OCI-LY7 (cell line): ENCODE results near the gene KRT28. TPM values are rescaled to one million over a fixed set of nuclear protein-coding genes. Genes with fewer than 3 reads are reported as not detected.

ENCODE experiments used
- BruUV-seq: library from RNA; stranded (reverse); fragments of 400-500 nt; replicated peaks from 2 replicates; lab custom pipeline; 2021; lab: Mats Ljungman, UMichigan
- CTCF ChIA-PET: fragments of 300-600 bp; sonication (Branson Sonifier 250); formaldehyde crosslinking; loops from one replicate; lab custom pipeline; 2022; ENCODE audit warnings: antibody characterized with exemption; ENCODE audit not compliant: unreplicated experiment; lab: Charles Lee
- POLR2A ChIA-PET: fragments of 300-600 bp; sonication (Branson Sonifier 250); formaldehyde crosslinking; loops from one replicate; lab custom pipeline; 2022; ENCODE audit warnings: antibody characterized with exemption; lab: Charles Lee
- DNase-seq: peaks from one replicate; pipeline ENCODE4 v3.0.0-alpha.2; 2015; ENCODE audit warnings: low spot score
- H2AFZ ChIP-seq: fragments of 200-600 bp; sonication (generic), shearing (Covaris generic); 2 replicates; pipeline ENCODE4 v1.6.1; 2014; ENCODE audit warnings: mild to moderate bottlenecking, antibody characterized with exemption, low read length, moderate library complexity
- H3K27ac ChIP-seq: fragments of 200-600 bp; sonication (generic); 2 replicates; pipeline ENCODE4 v1.5.1; 2014; ENCODE audit warnings: mixed run types, low read depth, mild to moderate bottlenecking, moderate library complexity, low read length, inconsistent platforms; ENCODE audit not compliant: poor library complexity, severe bottlenecking
- H3K36me3 ChIP-seq: fragments of 200-600 bp; sonication (generic); 2 replicates; pipeline ENCODE4 v1.6.1; 2014; ENCODE audit warnings: mild to moderate bottlenecking, antibody characterized with exemption, low read length, moderate library complexity, mixed read lengths; ENCODE audit not compliant: insufficient read depth
- H3K4me1 ChIP-seq: fragments of 200-600 bp; sonication (generic); 2 replicates; pipeline ENCODE4 v1.5.1; 2014; ENCODE audit warnings: mild to moderate bottlenecking, low read length; ENCODE audit not compliant: insufficient read depth, poor library complexity, severe bottlenecking
- H3K4me2 ChIP-seq: fragments of 200-600 bp; sonication (generic); 2 replicates; pipeline ENCODE4 v1.6.1; 2014; ENCODE audit warnings: mild to moderate bottlenecking, low read length
- H3K4me3 ChIP-seq: fragments of 200-600 bp; sonication (generic); 2 replicates; pipeline ENCODE4 v1.5.1; 2014; ENCODE audit warnings: mild to moderate bottlenecking, low read depth, low read length; ENCODE audit not compliant: poor library complexity, severe bottlenecking
- H3K79me2 ChIP-seq: fragments of 200-600 bp; sonication (generic); 2 replicates; pipeline ENCODE4 v1.6.1; 2016; ENCODE audit warnings: low read depth, mild to moderate bottlenecking, low read length, moderate library complexity, mixed read lengths; ENCODE audit not compliant: insufficient read depth
- H3K9me2 ChIP-seq: fragments of 200-600 bp; sonication (generic); 2 replicates; pipeline ENCODE4 v1.6.1; 2016; ENCODE audit warnings: mild to moderate bottlenecking, low read length, mixed read lengths; ENCODE audit not compliant: insufficient read depth
- H3K9me3 ChIP-seq: fragments of 200-600 bp; sonication (generic); 2 replicates; pipeline ENCODE4 v1.6.1; 2014; ENCODE audit warnings: mild to moderate bottlenecking, mixed run types, low read length, mixed read lengths
- H4K20me1 ChIP-seq: fragments of 200-600 bp; sonication (generic); 2 replicates; pipeline ENCODE4 v1.6.1; 2014; ENCODE audit warnings: mild to moderate bottlenecking, antibody characterized with exemption, low read length, moderate library complexity, mixed read lengths; ENCODE audit not compliant: insufficient read depth
- CTCF ChIP-seq: fragments of 200-600 bp; sonication (generic); conservative IDR thresholded peaks from 2 replicates; pipeline ENCODE4 v1.5.1; 2014; ENCODE audit warnings: mild to moderate bottlenecking, antibody characterized with exemption, low read length, moderate library complexity, mixed read lengths
- EZH2phosphoT487 ChIP-seq: fragments of 200-600 bp; sonication (generic); IDR thresholded peaks from 2 replicates; pipeline ENCODE4 v1.6.1; 2018; ENCODE audit warnings: low read depth, borderline replicate concordance, mild to moderate bottlenecking, mixed run types, antibody characterized with exemption, low read length, moderate library complexity, mixed read lengths
- intact Hi-C: fragments of 100-400 bp; cut with micrococcal nuclease; formaldehyde crosslinking; loops from one replicate; pipeline ENCODE4 v1.10.0; 2022; ENCODE audit not compliant: unreplicated experiment
- total RNA-seq, 2 experiments: library from RNA; depleted of rRNA in 1 of 2; stranded (reverse); fragments of >200 nt in 1 of 2; shearing (Covaris generic) in 1 of 2; gene quantifications; 2 replicates each; pipeline ENCODE4 v1.2.3, GENCODE V29; 2014 to 2022

The KRT28 gene
- total RNA-seq, 2 experiments from 2014 or later: not detected

- Histone ChIP-seq H3K4me3 (no peak overlapping the region), H4K20me1 (no peaks in the 10 kb centered on the region), H3K9me3 (no peaks in the 10 kb centered on the region), H3K36me3 (no peaks in the 10 kb centered on the region), H3K27ac (no peak overlapping the region), H3K9me2 (no peaks in the 10 kb centered on the region), H3K4me2 (no peak overlapping the region), H3K4me1 (no peaks in the 10 kb centered on the region), H2AFZ (no peak overlapping the region), H3K79me2 (no peaks in the 10 kb centered on the region)
- TF ChIP-seq EZH2phosphoT487: no peak
- no peak for TF ChIP-seq CTCF
- no TSS peak for BruUV-seq
- CTCF ChIA-PET: no interaction called here
- POLR2A ChIA-PET: no interaction called here
- intact Hi-C loops: no loop called here
- no peak for DNase-seq
Measured at GRCh38 chr17:40779181-40779909, 20.4 kb downstream of the KRT28 start.

- TF ChIP-seq EZH2phosphoT487: no peak
- TF ChIP-seq CTCF: no peak
- Histone ChIP-seq H4K20me1 (no peaks in the 10 kb centered on the region), H2AFZ (no peak overlapping the region), H3K9me3 (no peaks in the 10 kb centered on the region), H3K4me1 (no peaks in the 10 kb centered on the region), H3K9me2 (no peaks in the 10 kb centered on the region), H3K27ac (no peak overlapping the region), H3K36me3 (no peaks in the 10 kb centered on the region), H3K79me2 (no peaks in the 10 kb centered on the region), H3K4me3 (no peak overlapping the region), H3K4me2 (no peak overlapping the region)
- POLR2A ChIA-PET: no interaction called here
- CTCF ChIA-PET: no interaction called here
- intact Hi-C loops: no loop called here
- no TSS peak for BruUV-seq
- no peak for DNase-seq
Measured at GRCh38 chr17:40778461-40778860, 21.3 kb downstream of the KRT28 start.

- no peaks in the 10 kb centered on the region for H4K20me1 ChIP-seq
- no peak overlapping the region for H3K27ac ChIP-seq
- ChIA-PET CTCF (no interaction called here), POLR2A (no interaction called here)
- no peaks in the 10 kb centered on the region for H3K36me3 ChIP-seq
- no peaks in the 10 kb centered on the region for H3K9me3 ChIP-seq
- H3K4me2 ChIP-seq: no peak overlapping the region
- H2AFZ ChIP-seq: no peak overlapping the region
- intact Hi-C loops: no loop called here
- no peaks in the 10 kb centered on the region for H3K9me2 ChIP-seq
- H3K4me1 ChIP-seq: no peaks in the 10 kb centered on the region
- TF ChIP-seq EZH2phosphoT487: no peak
- no peak for TF ChIP-seq CTCF
- BruUV-seq: no TSS peak
- no peaks in the 10 kb centered on the region for H3K79me2 ChIP-seq
- no peak for DNase-seq
- no peak overlapping the region for H3K4me3 ChIP-seq
Measured at GRCh38 chr17:40777971-40778370, 21.8 kb downstream of the KRT28 start.
